NOMO-1 (cell line): ENCODE data around the gene TAGAP.
"Not testable (repeated sequence)": the region's sequence is repeated elsewhere in the genome, so short reads cannot be mapped to it uniquely, and the experiment has no call there.

Experiments
- DNase-seq, 2 experiments: peaks; one replicate each; lab custom pipeline; 2025; ENCODE audit not compliant: unreplicated experiment in 2 of 2; lab: John Stamatoyannopoulos, UW

The TAGAP gene

GRCh38 chr6:159047891-159048685 is 3.3 kb upstream of the TAGAP start:
- DNase-seq = no peak

GRCh38 chr6:159045801-159046200 is 1.0 kb upstream of the TAGAP start:
- DNase-seq = no peak

GRCh38 chr6:159043947-159044346 is 844 bp downstream of the TAGAP start:
- peak in 1 of 2 experiments; percentile 22 for DNase-seq

- peak; percentile 21 to 29 for DNase-seq
Observed at GRCh38 chr6:159043251-159043650, 1.5 kb downstream of the TAGAP start.

GRCh38 chr6:159042826-159043181 is 2.0 kb downstream of the TAGAP start:
- DNase-seq = no peak

GRCh38 chr6:159042003-159042825 is 2.6 kb downstream of the TAGAP start:
- peak; percentile 70 to 93 for DNase-seq

- no peak for DNase-seq
Observed at GRCh38 chr6:159041181-159041580, 3.6 kb downstream of the TAGAP start.

- DNase-seq = no peak
Observed at GRCh38 chr6:159039885-159040258, 4.9 kb downstream of the TAGAP start.

GRCh38 chr6:159038914-159039884 is 5.6 kb downstream of the TAGAP start:
- DNase-seq = peak; percentile 82 to 99

GRCh38 chr6:159038318-159038717 is 6.5 kb downstream of the TAGAP start:
- DNase-seq = not testable (repeated sequence)

GRCh38 chr6:159037756-159038290 is 7.0 kb downstream of the TAGAP start:
- DNase-seq = no peak

- DNase-seq = no peak
Observed at GRCh38 chr6:159036673-159037072, 8.1 kb downstream of the TAGAP start.

GRCh38 chr6:159035891-159036290 is 8.9 kb downstream of the TAGAP start:
- no peak for DNase-seq

- DNase-seq = peak in 1 of 2 experiments; percentile 25
Observed at GRCh38 chr6:159033160-159034049, 11.4 kb downstream of the TAGAP start.

- DNase-seq = peak in 1 of 2 experiments; percentile 54
Observed at GRCh38 chr6:159031846-159032245, 12.9 kb downstream of the TAGAP start.

GRCh38 chr6:159030168-159030567 is 14.6 kb downstream of the TAGAP start:
- DNase-seq = no peak

GRCh38 chr6:159025224-159025623 is 19.6 kb downstream of the TAGAP start:
- not testable (repeated sequence) for DNase-seq

GRCh38 chr6:159023893-159024292 is 20.9 kb downstream of the TAGAP start:
- DNase-seq = no peak

- DNase-seq = no peak
Observed at GRCh38 chr6:159020011-159020410, 24.8 kb downstream of the TAGAP start.
